Endodermal cell (in vitro differentiated cells): ENCODE results near the gene OSM. TPM values are rescaled to one million over a fixed set of nuclear protein-coding genes. Genes with fewer than 3 reads are reported as not detected.

ENCODE experiments used
- DNase-seq: peaks from one replicate; pipeline ENCODE4 v3.0.0-alpha.2; 2017
- H3K27ac ChIP-seq: 2 replicates; pipeline ENCODE4 v1.5.1; 2013; ENCODE audit warnings: mild to moderate bottlenecking, low read depth, low read length, moderate library complexity
- H3K27me3 ChIP-seq: 2 replicates; pipeline ENCODE4 v1.6.1; 2013; ENCODE audit warnings: mild to moderate bottlenecking, low read length, moderate library complexity; ENCODE audit not compliant: insufficient read depth, control insufficient read depth, poor library complexity, severe bottlenecking
- H3K36me3 ChIP-seq: 2 replicates; pipeline ENCODE4 v1.7.0; 2013; ENCODE audit warnings: mild to moderate bottlenecking, low read length, moderate library complexity; ENCODE audit not compliant: control insufficient read depth, insufficient read depth
- H3K4me1 ChIP-seq: one replicate; pipeline ENCODE4 v1.7.0; 2013; ENCODE audit warnings: low read length; ENCODE audit not compliant: control insufficient read depth, insufficient read depth
- H3K4me3 ChIP-seq: 2 replicates; pipeline ENCODE4 v1.5.1; 2013; ENCODE audit warnings: mild to moderate bottlenecking, low read length, moderate library complexity
- H3K9ac ChIP-seq: 2 replicates; pipeline ENCODE4 v1.6.1; 2013; ENCODE audit warnings: mild to moderate bottlenecking, low read length, moderate library complexity; ENCODE audit not compliant: poor library complexity, severe bottlenecking; ENCODE audit errors: extremely low read depth
- H3K9me3 ChIP-seq: 2 replicates; pipeline ENCODE4 v1.6.1; 2013; ENCODE audit warnings: mild to moderate bottlenecking, low read length, moderate library complexity; ENCODE audit not compliant: control insufficient read depth
- H3K27ac Mint-ChIP-seq: 2 replicates; pipeline ENCODE4 v1.8.0; 2020; ENCODE audit warnings: mixed read lengths
- H3K27me3 Mint-ChIP-seq: 2 replicates; pipeline ENCODE4 v1.8.0; 2021; ENCODE audit warnings: mild to moderate bottlenecking, mixed read lengths; ENCODE audit not compliant: insufficient read depth
- H3K36me3 Mint-ChIP-seq: 2 replicates; pipeline ENCODE4 v1.8.0; 2020; ENCODE audit warnings: low read depth, mixed read lengths
- H3K4me1 Mint-ChIP-seq: 2 replicates; pipeline ENCODE4 v1.8.0; 2020; ENCODE audit warnings: mixed read lengths
- H3K4me3 Mint-ChIP-seq: 2 replicates; pipeline ENCODE4 v1.8.0; 2020; ENCODE audit warnings: mild to moderate bottlenecking, moderate library complexity, mixed read lengths
- H3K9me3 Mint-ChIP-seq: 2 replicates; pipeline ENCODE4 v1.8.0; 2020; ENCODE audit warnings: mild to moderate bottlenecking, mixed read lengths
- WGBS, 2 experiments: methylation state at CpG; one replicate each; pipeline versions ENCODE4 v1.1.5 to v1.1.7; 2013; ENCODE audit warnings: missing lambda C conversion rate in 2 of 2, mixed read lengths in 1 of 2; ENCODE audit not compliant: insufficient coverage in 1 of 2, insufficient read length in 1 of 2; 5-methylcytosine and 5-hydroxymethylcytosine counted together
- total RNA-seq, 2 donors: library from RNA; stranded (reverse); fragmentation: NEBNext Ultra II Directional in 1 of 2; extraction: Animal tissue kit (Norgen Biotek cat#: 25700) in 1 of 2; gene quantifications; 2 replicates in 1 of 2; 3 replicates in 1 of 2; pipeline ENCODE4 v1.2.1, GENCODE V29; 2021
- TF ChIP-seq, protein P1 (sequence below): fragments of 200-600 bp; sonication (generic); conservative IDR thresholded peaks from 2 replicates; pipeline ENCODE4 v1.5.0; 2021; ENCODE audit warnings: antibody characterized with exemption, mild to moderate bottlenecking

Gene OSM
- total RNA-seq, 2 donors from 2014 or later = not detected

DNA sequence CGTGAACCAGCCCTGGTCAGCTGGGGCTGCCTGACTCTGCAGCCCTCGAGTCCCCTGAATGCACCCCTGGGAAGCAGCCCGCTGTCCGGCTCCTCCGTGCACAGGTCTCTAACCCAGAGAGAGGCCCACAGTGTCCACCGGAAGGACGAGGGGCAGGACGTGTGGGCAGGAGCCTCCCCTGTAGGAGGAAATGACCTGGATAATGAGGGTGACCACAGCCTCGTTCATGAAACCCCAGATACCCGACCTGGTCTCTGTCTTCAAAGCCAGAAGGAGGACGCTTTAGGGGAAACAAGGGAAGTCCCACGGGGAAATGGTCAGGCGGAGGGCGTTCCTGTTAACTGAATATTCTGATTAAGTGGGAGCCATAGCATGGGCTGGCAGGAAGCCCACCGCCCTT, 43.3 kb downstream of the OSM start:
- Mint-ChIP-seq H3K27ac (no peak overlapping the region), H3K36me3 (no peaks in the 10 kb centered on the region), H3K9me3 (no peaks in the 10 kb centered on the region), H3K4me3 (no peak overlapping the region), H3K27me3 (peaks cover 5% of the 10 kb centered on the region), H3K4me1 (no peaks in the 10 kb centered on the region)
- Histone ChIP-seq H3K4me3 (no peak overlapping the region), H3K9me3 (no peaks in the 10 kb centered on the region), H3K9ac (no peak overlapping the region), H3K4me1 (no peaks in the 10 kb centered on the region), H3K36me3 (no peaks in the 10 kb centered on the region), H3K27ac (no peak overlapping the region), H3K27me3 (no peaks in the 10 kb centered on the region)
- 85 to 86% methylated on average over 14 to 15 of the region's 15 CpGs for WGBS, 2 experiments
- no peak for DNase-seq
- TF ChIP-seq, protein P1, sequence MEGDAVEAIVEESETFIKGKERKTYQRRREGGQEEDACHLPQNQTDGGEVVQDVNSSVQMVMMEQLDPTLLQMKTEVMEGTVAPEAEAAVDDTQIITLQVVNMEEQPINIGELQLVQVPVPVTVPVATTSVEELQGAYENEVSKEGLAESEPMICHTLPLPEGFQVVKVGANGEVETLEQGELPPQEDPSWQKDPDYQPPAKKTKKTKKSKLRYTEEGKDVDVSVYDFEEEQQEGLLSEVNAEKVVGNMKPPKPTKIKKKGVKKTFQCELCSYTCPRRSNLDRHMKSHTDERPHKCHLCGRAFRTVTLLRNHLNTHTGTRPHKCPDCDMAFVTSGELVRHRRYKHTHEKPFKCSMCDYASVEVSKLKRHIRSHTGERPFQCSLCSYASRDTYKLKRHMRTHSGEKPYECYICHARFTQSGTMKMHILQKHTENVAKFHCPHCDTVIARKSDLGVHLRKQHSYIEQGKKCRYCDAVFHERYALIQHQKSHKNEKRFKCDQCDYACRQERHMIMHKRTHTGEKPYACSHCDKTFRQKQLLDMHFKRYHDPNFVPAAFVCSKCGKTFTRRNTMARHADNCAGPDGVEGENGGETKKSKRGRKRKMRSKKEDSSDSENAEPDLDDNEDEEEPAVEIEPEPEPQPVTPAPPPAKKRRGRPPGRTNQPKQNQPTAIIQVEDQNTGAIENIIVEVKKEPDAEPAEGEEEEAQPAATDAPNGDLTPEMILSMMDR = no peak

DNA sequence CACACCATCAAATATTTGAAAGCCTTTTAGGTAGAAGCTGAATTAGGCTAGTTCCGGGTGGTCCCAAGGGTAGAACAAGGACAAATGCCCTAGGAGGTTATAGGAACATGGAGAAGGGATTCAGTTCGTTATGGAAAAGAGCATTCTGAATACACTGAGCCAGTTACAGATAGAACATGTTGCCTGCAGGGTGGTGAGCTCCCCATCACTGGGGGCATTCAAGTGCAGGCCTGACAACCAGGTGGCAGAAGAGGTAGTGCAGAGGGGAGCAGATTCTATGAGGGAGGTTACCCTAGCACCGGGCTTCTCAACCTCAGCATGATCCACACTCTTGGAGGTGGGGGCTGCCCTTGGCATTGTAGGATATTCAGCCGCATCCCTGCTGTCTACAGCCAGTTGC, 44.3 kb downstream of the OSM start:
- Mint-ChIP-seq H3K4me1 (no peaks in the 10 kb centered on the region), H3K27ac (no peak overlapping the region)
- H3K27ac ChIP-seq = no peak overlapping the region

DNA sequence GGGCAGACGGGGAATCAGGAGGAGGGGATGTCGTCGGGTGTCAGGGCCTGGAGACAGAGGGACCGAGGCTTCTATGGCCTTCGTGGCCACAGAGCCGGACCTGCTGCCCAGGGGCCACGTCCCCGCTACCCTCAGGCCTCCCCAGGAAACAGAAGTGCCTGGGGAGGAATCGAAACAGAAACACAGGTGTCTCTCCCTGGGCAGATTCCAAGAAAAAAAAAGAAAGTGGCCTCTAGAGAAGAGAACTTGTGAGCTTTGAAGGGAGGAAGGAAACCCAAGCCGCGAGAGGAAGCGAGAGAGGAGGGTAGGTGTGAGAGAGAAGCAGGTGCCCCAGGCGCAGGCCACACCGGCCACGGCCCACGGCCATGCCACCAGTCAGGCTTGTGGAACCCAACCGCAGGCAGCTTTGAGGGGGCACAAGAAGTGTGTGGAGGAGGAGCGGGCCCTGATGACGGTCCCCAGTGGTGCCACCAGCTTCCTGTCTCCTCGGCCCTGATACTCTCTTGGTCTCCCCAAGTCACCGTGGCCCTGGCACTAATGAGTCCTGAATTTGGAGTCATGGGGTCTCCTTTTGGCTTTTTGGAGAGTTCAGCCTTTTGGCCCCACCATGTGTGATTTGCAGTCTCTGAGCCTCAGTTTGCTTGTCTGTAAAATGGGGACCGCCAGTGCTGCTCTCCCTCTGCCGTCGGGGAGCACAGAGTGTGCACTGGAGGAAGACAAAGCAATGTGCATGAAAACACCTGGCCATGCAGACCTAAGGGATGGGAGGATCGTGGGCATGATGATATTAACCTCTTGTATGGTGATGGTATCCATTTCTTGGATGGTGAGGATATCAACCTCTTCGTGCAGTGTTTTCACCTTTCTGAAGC, 45.3 kb downstream of the OSM start:
- Mint-ChIP-seq H3K4me3 (no peak overlapping the region), H3K27ac (no peak overlapping the region), H3K27me3 (peaks cover 5% of the 10 kb centered on the region), H3K36me3 (no peaks in the 10 kb centered on the region), H3K4me1 (no peaks in the 10 kb centered on the region), H3K9me3 (no peaks in the 10 kb centered on the region)
- H3K4me3 ChIP-seq = no peak overlapping the region
- no peaks in the 10 kb centered on the region for H3K4me1 ChIP-seq
- no peaks in the 10 kb centered on the region for H3K36me3 ChIP-seq
- no peak overlapping the region for H3K9ac ChIP-seq
- no peaks in the 10 kb centered on the region for H3K27me3 ChIP-seq
- H3K27ac ChIP-seq = no peak overlapping the region
- TF ChIP-seq, protein P1 = no peak
- H3K9me3 ChIP-seq = no peaks in the 10 kb centered on the region
- 92 to 93% methylated on average over 20 to 26 of the region's 26 CpGs for WGBS, 2 experiments
- DNase-seq = no peak

More for the DNA sequence above, 44.3 kb downstream of the OSM start:
- Histone ChIP-seq H3K4me3 (no peak overlapping the region), H3K9ac (no peak overlapping the region), H3K36me3 (no peaks in the 10 kb centered on the region), H3K9me3 (no peaks in the 10 kb centered on the region), H3K27me3 (no peaks in the 10 kb centered on the region), H3K4me1 (no peaks in the 10 kb centered on the region)
- no peaks in the 10 kb centered on the region for H3K9me3 Mint-ChIP-seq
- H3K36me3 Mint-ChIP-seq = no peaks in the 10 kb centered on the region
- no peak overlapping the region for H3K4me3 Mint-ChIP-seq
- TF ChIP-seq, protein P1 = no peak
- WGBS, 2 experiments = 89 to 94% methylated on average over 3 to 4 of the region's 4 CpGs
- peaks cover 5% of the 10 kb centered on the region for H3K27me3 Mint-ChIP-seq
- DNase-seq = no peak
